HG03342 (cell line): ENCODE results near the gene NUPR1.
"Not testable (repeated sequence)": the region's sequence is repeated elsewhere in the genome, so short reads cannot be mapped to it uniquely, and the experiment has no call there.

ENCODE experiments used
- ATAC-seq: cut with Tn5 transposase; IDR thresholded peaks from one replicate; pipeline ENCODE4 v1.9.1; 2021; ENCODE audit warnings: mild to moderate bottlenecking, moderate library complexity; ENCODE audit not compliant: unreplicated experiment

Gene NUPR1

DNA sequence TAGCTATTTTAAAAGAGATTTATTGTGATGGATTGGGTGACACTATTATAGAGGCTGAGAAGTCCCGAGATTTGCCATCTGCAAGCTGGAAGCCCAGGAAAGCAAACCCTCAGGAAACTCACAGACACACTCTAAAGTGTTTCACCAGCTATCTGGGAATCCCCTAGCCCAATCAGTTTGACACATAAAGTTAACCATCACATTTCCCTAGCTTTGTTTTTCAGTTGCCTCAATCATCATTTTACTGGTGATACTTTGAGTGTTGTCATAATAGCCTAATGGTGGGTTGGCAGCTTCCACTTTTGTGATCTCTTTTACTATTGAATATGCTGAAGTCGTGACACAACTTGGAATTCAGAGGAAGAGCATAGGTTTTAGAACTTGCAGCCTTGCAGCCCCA lies 16.8 kb upstream of the NUPR1 start:
- ATAC-seq: no peak

DNA sequence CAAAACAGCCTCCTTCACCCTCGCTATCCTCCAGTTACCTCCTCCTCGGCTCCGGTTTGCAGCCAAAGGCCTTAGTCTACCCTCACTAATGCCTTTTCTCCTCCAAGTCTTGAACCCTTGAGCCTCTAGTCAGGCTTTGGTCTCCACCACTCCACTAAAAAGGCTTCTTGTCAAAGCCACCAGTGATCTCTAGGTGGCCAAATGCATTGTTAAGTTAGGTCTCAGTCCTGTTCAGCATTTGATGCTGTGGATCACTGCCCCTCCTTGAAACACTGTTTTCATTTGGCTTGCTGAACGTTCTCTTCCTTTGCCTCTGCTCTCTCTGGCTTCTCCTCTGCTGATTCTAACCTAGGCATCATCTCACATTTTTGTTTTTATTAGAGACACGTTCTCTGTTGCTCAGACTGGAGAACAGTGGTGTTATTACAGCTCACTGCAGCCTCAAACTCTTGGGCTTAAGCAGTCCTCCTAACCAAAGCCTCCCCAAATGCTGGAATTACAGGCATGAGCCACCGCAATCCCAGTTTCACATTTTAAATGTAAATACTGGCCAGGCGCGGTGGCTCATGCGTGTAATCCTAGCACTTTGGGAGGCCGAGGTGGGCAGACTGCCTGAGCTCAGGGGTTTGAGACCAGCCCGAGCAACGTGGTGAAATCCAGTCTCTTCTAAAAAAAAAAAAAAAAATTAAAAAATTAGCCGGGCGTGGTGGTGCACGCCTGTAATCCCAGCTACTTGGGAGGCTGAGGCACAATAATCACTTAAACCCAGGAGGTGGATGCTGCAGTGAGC lies 16.1 kb upstream of the NUPR1 start:
- ATAC-seq: no peak

DNA sequence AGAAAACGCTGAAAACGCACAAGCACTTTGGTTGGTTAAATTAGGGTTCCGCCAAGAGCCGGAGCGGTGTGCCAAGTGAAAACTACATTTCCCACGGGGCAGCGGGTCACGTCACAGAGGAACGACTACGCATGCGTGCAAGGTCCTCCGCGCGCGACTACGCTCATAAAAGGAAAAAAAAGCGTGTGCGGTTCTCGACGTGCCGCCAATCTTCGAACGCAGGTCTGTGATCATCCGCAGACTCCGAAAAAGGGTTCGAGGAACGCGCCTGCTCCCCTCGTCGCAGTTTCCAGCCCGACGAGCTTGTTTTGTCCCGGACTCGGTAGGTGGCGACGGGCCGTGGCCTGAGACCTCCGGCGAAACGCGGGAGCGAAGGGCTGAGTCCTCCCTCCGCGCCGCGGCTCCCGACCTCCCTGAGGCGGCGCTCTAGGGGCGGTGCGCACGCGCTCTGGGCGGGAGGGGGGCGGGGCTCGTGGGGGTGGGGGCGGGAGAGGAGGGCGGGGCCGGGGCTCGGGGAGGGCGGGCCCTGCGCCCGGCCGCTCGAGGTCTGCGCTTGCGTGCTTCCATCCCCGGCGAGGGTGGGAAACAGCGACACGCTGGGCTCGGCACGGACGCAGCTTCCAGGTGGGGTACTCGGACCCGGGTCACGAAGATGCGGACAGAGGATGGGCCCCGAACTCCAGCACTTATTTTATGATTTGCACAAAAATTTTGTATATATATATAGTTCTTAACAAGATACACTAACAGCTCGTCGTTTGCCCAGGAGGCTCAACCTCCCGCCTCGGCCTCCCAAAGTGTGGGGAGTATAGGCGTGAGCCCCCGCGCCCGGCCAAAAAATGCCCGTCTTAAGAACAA lies 15.2 kb upstream of the NUPR1 start, which contains the start of gene SGF29:
Gene SGF29, plus strand, starts transcription at position 145 of the 858 bp plus-strand sequence. CDS start 27,150 bp downstream, outside the sequence.
- peak; percentile 72 for ATAC-seq

DNA sequence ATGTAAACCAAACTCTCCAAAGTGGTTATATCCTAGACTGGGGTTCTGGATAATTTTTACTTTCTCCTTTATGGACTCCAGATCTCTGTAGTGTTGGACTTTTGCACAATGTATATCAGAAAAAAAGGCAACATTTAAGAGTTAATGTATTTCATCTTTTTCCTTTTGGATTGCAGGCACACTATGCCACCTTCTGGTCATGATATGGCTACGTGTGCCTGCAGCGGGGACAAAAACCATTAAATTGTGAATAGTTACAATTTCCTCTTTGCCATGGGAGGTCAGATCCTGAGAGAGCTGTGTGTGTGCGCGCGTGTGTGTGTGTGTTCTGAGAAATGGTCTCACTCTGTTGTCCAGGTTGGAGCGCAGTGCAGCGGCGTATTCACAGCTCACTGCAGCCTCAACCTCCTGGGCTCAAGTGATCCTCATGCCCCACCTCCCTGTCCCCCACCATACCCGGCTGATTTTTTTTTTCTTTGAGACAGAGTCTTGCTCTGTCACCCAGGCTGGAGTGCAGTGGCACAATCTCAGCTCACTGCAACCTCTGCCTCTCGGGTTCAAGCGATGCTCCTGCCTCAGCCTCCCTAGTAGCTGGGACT lies 10.6 kb upstream of the NUPR1 start:
- no peak for ATAC-seq

DNA sequence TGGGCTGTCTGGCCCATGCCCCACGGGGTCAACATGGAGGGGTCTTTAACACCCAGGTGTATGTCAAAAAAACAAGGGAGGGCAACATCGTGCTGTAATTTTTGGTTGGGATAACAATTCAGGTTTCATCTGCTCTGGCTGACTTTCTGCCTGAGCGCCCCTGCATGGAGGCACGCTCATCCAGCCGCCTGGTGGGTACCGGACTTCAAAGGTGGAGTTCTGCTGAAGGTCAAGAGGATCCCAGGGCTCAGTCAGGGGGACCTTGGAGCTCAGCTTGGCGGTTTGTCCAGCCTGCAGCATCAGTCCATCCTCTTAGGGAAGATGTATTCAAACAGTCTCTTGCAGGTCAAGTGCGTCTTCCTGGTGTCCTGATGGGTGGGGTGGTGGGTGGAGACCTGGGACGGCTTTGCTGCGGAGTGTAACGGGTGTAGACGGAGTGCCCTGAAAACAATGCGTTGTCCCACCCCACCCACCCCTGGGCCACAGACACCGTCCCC lies 9.6 kb upstream of the NUPR1 start:
- no peak for ATAC-seq

DNA sequence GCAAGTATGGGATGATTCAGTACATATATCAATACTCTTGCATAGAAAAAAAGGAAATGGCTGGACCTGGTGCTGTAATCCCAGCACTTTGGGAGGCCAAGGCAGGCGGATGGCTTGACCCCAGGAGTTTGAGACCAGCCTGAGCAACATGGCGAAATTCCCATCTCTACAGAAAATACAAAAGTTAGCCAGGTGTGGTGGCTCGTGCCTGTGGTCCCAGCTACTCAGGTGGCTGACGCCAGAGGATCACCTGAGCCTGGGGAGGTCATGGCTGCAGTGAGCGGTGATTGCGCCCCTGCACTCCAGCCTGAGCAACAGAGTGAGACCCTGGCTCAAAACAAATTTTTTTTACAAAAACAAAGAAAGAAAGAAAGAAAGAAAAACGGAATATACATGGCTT lies 7.9 kb upstream of the NUPR1 start:
- no peak for ATAC-seq

DNA sequence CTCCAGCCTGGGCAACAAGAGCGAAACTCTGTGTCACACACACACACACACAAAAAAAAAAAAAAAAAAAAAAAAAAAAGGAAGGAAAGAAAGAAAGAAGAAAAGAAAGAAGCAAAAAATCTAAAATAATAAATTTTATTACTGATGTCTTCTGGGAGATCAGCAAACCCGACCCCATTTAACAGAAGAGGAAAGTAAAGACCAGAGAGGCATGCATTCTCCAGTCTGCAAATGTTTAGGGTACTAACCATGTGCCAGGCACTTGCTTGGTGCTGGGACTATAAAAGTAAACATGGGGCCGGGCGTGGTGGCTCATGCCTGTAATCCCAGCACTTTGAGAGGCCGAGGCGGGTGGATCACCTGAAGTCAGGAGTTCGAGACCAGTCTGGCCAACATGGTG lies 7.2 kb upstream of the NUPR1 start:
- not testable (repeated sequence) for ATAC-seq

DNA sequence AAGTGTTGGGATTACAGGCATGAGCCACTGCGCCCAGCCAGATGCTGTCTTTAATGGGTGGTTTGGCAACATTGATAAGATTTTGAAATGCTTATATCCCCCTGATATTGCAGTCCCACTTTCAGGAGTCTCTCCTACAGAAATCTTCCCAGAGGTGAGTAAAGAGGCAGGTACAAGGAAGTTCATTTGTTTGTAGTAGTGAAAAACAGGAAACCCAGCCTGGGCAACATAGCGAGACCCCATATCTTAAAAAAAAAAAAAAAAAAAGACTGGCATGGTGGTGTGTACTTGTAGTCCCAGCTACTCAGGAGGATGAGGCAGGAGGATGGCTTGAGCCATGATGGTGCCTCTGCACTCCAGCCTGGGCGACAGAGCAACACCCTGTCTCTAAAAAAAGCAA lies 6.2 kb upstream of the NUPR1 start:
- no peak for ATAC-seq

DNA sequence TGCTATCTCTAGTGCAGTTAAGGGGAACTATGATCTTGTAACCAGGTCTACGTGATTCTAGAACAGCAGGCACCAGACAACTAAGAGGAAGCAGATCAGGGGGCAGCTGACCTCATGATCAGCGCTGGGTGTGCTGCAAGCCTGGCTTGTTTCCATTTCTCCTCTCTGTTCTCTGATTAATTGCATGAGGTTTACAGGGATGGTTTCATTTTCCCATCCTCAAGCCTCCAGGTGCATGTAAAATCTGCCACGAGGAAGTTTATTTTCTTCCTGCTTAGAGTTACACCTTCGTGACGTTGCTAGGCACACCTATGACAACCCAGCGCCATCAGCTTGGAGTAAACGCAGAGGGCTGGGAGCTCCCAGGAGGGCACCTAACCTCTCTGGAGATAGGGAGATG lies 4.3 kb upstream of the NUPR1 start:
- no peak for ATAC-seq

DNA sequence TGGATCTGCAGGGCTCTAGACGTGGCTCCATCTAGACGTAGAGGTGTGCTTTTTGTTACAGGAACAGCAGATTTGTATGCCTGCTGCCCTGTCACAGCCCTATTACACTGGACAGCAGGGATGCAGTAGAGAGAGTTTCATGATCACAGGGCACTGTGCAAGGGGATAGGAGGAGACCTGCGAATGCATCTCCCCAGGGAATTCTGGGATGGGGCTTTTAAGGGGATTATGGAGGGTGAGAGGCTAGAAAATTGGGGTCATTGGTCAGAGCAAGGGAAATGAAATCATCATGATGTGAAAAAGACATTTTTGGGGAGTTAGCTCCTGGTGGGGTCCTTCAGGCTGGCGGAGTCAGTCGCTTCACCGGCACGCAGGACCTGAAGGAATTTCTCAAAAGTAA lies 3.9 kb upstream of the NUPR1 start:
- no peak for ATAC-seq

DNA sequence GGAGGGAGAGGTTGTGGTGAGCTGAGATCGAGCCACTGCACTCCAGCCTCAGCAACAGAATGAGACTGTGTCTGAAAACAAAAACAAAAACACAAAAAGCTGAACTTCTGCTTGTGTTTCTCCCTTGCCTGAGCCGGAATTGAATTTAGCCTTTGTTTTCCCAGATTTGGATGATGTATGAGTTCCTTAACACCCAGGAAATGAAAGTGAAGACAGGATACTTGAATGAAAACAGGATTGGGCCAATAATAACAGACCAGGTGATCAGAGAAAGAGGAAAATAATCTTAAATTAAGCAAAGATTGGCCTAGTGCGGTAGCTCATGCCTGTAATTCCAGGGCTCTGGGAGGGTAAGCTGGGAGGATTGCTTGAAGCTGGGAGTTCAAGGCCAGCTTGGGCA lies 1.6 kb upstream of the NUPR1 start:
- ATAC-seq: no peak

DNA sequence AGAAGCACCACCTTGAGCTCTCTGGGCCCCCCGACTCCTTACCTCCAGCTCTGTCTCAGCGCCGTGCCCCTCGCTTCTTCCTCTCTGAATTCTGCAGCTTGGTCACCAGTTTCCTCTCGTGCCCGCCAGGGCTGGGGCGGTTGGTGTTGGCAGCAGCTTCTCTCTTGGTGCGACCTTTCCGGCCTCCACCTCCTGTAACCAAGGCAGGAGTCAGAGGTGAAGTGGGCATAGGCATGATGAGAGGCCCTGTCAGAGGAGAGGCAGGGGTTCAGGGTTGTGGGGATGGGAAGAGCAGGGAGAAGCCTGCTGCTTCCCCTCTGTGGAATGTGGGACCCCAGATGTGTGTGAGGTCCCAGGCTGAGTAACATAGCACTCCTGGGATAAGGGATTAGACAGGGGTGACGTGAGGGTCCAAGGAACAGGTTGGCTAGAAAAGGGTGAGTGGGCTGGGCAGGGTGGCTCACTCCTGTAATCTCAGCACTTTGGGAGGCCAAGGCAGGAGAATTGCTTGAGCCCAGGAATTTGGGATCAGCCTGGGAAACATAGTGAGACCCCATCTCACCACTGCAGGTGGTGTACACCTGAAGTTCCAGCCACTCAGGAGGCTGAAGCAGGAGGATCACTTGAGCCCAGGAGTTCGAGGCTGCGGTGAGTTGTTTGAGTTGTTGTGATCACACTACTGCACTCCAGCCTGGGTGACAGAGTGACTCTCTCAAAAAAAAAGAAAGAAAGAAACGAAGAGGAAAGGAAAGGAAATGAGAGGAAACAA lies 626 bp downstream of the NUPR1 start:
- ATAC-seq: no peak

DNA sequence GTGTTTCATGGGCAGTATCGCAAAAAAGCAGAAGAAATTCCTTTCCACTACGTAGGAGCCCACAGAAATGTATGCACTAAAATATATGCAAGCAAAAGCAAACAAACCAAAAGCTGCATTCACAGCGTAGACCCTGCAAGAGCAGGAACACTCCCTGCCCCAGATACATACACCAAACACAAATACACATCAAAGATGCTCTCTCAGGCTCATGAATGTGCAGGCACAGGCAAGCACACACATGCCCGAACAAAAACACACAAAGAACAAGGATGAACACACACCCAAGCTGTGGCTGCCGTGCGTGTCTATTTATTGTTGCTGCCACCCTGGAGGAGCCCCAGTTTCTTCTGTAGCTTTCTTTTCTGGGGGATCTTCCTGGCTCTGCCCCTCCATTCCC lies 1.7 kb downstream of the NUPR1 start:
- no peak for ATAC-seq

DNA sequence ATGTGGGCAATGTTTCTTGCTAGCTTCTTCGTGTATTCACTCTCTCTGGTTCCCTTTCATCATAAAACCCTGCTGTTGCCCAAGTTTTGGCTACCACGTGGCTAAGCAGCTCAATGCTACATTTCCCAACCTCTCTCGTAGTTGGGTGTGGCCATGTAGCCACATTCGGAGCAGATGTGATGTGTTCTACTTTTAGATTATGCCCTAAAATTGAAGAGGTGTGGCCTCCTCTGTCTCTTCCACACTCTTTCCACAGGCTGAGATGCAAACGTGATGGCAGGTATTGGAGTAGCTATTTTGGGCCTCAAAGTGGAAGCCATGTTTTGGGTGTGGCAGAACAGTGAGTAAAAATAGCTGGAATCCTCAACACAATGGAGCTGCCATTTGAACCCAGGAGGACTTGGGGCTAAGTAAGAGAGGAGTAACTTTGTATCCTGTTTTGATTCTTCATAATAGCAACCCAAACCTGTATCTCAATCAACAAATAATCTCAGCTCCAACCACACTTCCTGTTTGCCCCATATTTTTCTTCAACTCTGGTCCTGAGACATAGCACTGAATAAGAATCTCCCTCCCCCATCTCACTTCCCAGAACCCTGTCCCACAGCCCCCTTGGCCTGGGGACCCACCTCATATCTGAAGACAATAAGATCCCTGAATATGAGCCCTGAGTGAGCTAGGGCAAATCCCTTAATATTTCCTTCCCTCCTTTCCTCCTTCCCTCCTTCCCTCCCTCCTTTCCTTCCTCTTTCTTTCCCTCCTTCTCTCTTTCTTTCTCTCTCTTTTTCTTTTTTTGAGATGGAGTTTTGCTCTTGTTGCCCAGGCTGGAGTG lies 4.0 kb downstream of the NUPR1 start:
- no peak for ATAC-seq

DNA sequence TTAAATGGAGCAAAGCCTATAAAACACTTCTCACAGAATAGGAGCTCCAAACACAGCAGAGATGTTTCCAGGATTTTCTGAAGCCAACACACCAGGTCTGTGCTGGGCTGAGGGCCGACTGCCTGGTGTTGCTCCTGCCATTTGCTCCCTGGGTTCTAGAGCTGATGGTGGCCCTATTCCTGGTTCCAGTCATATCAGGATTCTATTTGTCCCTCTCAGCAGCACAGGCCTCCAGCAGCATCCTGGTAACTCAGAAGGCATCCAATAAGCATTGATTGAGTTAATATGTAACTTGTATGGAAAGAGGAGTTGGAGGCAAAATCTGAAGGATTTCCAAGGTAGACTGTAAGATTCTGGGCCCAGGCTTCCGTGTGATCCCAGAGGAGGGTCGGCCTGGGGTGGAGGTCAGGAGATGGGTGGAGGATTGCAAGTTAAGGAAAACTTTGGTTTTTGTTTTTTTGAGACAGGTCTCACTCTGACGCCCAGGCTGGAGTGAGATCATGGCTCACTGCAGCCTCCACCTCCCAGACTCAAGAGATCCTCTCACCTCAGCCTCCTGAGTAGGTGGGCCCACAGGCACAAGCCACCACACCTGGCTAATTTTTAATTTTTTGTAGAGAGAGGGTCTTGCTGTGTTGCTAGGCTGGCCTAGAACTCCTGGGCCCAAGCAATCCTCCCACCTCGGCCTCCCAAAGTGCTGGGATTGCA lies 5.7 kb downstream of the NUPR1 start:
- no peak for ATAC-seq

DNA sequence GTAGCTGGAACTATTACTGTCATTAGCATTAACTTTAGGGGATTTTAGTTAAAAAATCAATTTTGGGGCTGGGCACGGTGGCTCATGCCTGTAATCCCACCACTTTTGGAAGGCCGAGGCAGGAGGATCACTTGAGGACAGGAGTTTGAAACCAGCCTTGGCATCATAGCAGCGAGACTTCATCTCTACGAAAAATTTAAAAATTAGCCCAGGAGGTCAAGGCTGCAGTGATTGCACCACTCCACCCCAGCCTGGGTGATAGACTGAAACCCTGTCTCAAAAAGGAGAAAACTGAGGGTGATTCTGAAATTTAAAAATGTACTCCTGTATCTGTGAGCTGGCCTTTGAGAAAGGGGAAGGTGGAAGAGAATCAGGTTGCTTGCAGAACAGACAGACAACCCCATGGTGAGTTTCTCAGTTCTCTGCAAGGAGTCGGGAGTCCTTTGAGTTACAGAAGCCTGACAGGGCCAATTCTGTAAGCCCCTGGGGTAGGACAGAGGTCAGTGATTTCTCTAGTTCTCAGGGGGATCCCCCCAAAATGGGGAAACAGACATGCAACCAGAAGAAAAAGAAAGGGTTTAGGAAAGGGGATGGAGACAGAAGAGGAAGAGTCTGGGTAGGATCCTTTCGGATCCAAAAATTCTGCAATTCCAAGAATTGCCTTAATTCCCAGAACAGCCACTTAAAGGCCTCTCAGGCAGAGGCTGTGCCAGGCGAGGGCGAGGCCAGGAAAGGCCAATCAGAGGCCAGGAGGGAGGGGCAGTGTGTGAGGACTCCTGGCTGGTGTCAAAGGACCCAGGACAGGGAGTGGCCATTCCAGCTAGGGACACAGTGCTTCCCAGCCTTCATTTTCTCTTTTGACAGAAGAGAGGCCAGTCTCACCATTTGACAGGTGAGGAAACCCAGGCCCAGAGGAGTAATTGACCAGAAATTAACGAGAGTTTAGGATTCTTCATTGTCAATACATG lies 6.7 kb downstream of the NUPR1 start:
- ATAC-seq: no peak

DNA sequence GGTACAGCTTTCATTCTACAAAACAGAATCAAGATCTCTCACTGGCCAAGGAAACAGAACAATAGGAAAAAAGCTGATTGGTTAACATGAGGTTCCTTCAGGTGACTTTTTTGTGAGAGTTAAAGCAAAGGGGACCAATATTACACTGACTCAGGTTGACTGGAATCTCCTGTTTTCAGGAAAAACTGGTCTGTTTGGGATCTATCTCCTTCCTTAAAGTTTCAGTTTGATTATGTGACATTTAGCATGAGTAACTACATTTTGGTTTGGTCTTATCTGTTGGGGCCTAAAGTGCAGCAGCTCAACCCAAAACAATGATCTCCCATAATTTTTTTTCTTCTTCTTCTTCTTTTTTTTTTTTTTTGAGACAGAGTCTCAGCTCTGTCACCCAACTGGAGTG lies 9.7 kb downstream of the NUPR1 start:
- ATAC-seq: no peak

DNA sequence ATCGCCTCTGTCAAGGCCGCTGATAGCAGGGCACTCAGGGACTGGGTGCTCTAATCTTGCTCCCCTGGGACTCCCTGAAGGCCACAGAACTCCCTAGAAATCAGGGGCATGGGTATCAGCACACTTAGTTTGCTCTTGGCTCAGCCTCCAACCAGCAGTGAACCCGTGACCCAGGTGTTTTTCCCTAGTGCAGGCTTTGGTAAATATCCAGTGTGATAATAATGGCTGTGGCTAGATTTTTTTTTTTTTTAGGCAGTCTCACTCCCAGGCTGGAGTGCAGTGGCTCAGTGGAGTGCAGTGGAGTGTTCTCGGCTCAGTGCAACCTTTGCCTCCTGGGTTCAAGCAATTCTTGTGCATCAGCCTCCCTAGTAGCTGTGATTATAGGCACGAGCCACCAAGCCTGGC lies 10.3 kb downstream of the NUPR1 start:
- ATAC-seq: no peak
